ENCODE data around the gene TSPAN11.

DNA sequence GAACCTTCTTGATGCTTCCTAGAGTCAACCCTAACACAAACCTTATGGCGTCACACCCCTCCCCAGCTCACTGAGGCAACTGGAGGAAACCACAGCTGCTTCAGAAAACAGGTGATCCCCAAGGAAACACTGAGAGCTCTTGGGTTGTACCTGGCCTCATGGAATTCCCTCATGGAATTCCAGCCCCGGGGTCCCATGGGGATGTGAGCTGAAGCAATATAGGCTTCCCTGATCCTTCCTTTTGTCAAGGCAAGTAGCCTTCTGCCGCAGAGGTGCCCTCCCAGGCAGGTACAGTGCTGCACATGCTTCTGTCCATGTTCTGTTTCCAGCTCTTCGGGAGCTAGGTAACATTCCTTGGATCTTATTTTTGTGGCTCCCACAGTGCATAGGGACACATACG lies 47.3 kb downstream of the TSPAN11 start:
- TF ChIP-seq POLR2A (IDR thresholded peaks at IDR 0.05; ENCODE audit: low read depth, low read length) (no peak), POLR2AphosphoS5 (IDR thresholded peaks at IDR 0.05; ENCODE audit: low read depth, low read length) (no peak), TAF1 (IDR thresholded peaks at IDR 0.05; ENCODE audit: borderline replicate concordance, low read depth, low read length) (no peak)
